Spinal cord (tissue), 10 donors: ENCODE measurements around the gene CEP104. TPM values are rescaled to one million over a fixed set of nuclear protein-coding genes. Genes with fewer than 3 reads are reported as not detected.

Source experiments
- DNase-seq, 6 donors: peaks; one replicate each; pipeline versions ENCODE4 v3.0.0 to v3.0.0-alpha.2; 2013 to 2015; ENCODE audit warnings: low spot score in 6 of 6, low read depth in 4 of 6
- H3K27ac ChIP-seq: one replicate; pipeline ENCODE4 v1.5.1; 2013; ENCODE audit warnings: low read depth, low read length, control low read depth
- H3K27me3 ChIP-seq: one replicate; pipeline ENCODE4 v1.6.1; 2013; ENCODE audit warnings: low read length; ENCODE audit not compliant: control insufficient read depth, insufficient read depth
- H3K36me3 ChIP-seq: one replicate; pipeline ENCODE4 v1.6.1; 2013; ENCODE audit warnings: low read length; ENCODE audit not compliant: control insufficient read depth, insufficient read depth
- H3K4me1 ChIP-seq: one replicate; pipeline ENCODE4 v1.6.1; 2013; ENCODE audit warnings: low read length; ENCODE audit not compliant: control insufficient read depth, insufficient read depth
- H3K4me3 ChIP-seq: one replicate; pipeline ENCODE4 v1.5.1; 2013; ENCODE audit warnings: low read depth, low read length, control low read depth
- H3K9me3 ChIP-seq: one replicate; pipeline ENCODE4 v1.6.1; 2013; ENCODE audit warnings: low read length; ENCODE audit not compliant: control insufficient read depth, insufficient read depth
- WGBS: methylation state at CpG from one replicate; pipeline ENCODE4 v1.1.5; 2013; ENCODE audit warnings: missing lambda C conversion rate; ENCODE audit not compliant: insufficient coverage; 5-methylcytosine and 5-hydroxymethylcytosine counted together
- polyA plus RNA-seq, 2 donors: library from polyadenylated mRNA; unstranded; fragments of 120-200 nt; gene quantifications; one replicate each; pipeline ENCODE4 v1.2.1, GENCODE V29; 2013; ENCODE audit not compliant: insufficient read length in 2 of 2
- total RNA-seq, 2 donors: library from RNA; depleted of rRNA in 1 of 2; stranded (reverse); fragments of 120-200 nt in 1 of 2; fragments of >200 nt in 1 of 2; gene quantifications; one replicate each; pipeline versions ENCODE4 v1.2.3 to v1.2.4, GENCODE V29; 2013 to 2014
- donor health status: healthy.

The CEP104 gene
- total and polyA plus RNA-seq, 4 donors: 23.9 to 43.8 (median 34.3) TPM

DNA sequence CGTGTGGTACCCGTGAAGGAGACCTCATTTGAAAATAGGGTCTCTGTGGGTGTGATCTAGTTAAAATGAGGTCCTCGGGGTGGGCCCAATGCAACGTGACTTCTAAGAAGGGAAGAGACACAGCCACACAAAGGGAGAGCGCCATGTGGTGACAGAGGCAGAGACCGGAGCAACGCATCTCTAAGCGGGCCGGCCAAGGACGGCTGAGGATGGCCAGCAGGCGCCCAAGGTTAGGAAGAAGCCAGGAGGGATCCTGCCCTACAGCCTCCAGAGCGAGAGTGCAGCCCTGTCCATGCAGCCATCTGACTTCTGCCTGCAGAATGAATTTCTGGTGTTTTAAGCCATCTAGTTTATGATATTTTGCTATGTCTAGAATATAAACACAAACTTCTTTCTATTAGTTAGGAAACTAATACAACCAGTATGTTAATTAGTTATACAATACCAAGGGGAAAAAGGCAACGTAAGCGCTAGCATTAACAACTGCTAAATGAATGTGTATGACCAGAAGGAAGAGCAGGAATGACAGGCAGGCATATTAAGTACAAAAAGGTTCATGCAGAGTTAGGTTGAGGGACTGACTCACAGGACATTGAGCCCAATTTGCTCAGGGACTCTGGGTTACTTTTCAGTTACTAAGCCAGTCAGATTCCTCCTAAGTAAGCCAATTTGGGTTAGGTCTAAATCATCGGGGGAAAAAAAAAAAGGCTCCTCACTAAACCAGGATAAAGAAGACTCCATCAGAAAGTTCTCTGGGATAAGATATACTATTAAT is 4.1 kb downstream of the CEP104 start:
- Histone ChIP-seq H3K36me3 (peaks cover 32% of the 10 kb centered on the region), H3K4me3 (no peak overlapping the region), H3K4me1 (peaks cover 20% of the 10 kb centered on the region), H3K27ac (no peak overlapping the region), H3K27me3 (no peaks in the 10 kb centered on the region), H3K9me3 (no peaks in the 10 kb centered on the region)
- DNase-seq: no peak
- WGBS: 67% methylated on average over 11 of the region's 15 CpGs

- Histone ChIP-seq H3K9me3 (no peaks in the 10 kb centered on the region), H3K36me3 (peaks cover 36% of the 10 kb centered on the region), H3K27ac (no peak overlapping the region), H3K4me3 (no peak overlapping the region), H3K27me3 (no peaks in the 10 kb centered on the region), H3K4me1 (peaks cover 14% of the 10 kb centered on the region)
- WGBS: 72% methylated on average over 8 of the region's 12 CpGs
- DNase-seq: no peak
These were observed 4.9 kb downstream of the CEP104 start for GRCh38 chr1:3852091-3852490.

- WGBS: 59% methylated on average over 2 of the region's 6 CpGs
- Histone ChIP-seq H3K36me3 (peaks cover 42% of the 10 kb centered on the region), H3K27me3 (no peaks in the 10 kb centered on the region), H3K4me3 (no peak overlapping the region), H3K4me1 (peaks cover 12% of the 10 kb centered on the region), H3K9me3 (no peaks in the 10 kb centered on the region), H3K27ac (no peak overlapping the region)
- DNase-seq: no peak
These were observed 5.7 kb downstream of the CEP104 start for GRCh38 chr1:3851292-3851691.

DNA sequence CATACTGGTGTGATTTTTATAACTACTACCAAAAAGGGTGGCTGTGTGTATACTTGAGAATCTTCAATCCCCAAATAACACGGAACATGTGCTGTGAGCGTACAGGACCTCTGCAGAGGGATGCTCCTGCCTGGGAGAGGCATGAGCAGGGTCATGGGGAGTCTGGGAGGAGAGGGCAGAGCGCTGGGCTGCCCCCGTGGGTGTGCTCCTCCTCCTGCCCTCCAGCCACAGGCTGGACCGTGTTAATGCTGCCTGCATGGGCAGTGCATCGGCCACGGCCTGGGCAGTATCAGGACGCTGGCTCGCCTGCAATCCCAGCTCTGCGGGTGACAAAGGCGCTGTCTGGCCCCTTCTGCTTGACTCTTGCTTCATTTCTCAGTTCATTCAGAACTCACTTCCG is 6.2 kb downstream of the CEP104 start:
- WGBS: 87% methylated on average over 8 of the region's 12 CpGs
- H3K27me3 ChIP-seq: no peaks in the 10 kb centered on the region
- peaks cover 42% of the 10 kb centered on the region for H3K36me3 ChIP-seq
- no peak for DNase-seq
- H3K4me1 ChIP-seq: peaks cover 7% of the 10 kb centered on the region
- H3K27ac ChIP-seq: no peak overlapping the region
- H3K4me3 ChIP-seq: no peak overlapping the region
- no peaks in the 10 kb centered on the region for H3K9me3 ChIP-seq

- Histone ChIP-seq H3K27ac (no peak overlapping the region), H3K36me3 (peaks cover 61% of the 10 kb centered on the region), H3K27me3 (no peaks in the 10 kb centered on the region), H3K4me1 (no peaks in the 10 kb centered on the region), H3K9me3 (no peaks in the 10 kb centered on the region), H3K4me3 (no peak overlapping the region)
- 18% methylated on average over 4 of the region's 6 CpGs for WGBS
- DNase-seq: peak in 2 of 6 donors; percentile 50 to 67
These were observed 9.9 kb downstream of the CEP104 start for GRCh38 chr1:3847081-3847480.

GRCh38 chr1:3846541-3846940 is 10.5 kb downstream of the CEP104 start:
- Histone ChIP-seq H3K4me3 (no peak overlapping the region), H3K4me1 (no peaks in the 10 kb centered on the region), H3K9me3 (no peaks in the 10 kb centered on the region), H3K36me3 (peaks cover 63% of the 10 kb centered on the region), H3K27ac (no peak overlapping the region), H3K27me3 (no peaks in the 10 kb centered on the region)
- 60% methylated on average over 1 of the region's 3 CpGs for WGBS
- DNase-seq: no peak

DNA sequence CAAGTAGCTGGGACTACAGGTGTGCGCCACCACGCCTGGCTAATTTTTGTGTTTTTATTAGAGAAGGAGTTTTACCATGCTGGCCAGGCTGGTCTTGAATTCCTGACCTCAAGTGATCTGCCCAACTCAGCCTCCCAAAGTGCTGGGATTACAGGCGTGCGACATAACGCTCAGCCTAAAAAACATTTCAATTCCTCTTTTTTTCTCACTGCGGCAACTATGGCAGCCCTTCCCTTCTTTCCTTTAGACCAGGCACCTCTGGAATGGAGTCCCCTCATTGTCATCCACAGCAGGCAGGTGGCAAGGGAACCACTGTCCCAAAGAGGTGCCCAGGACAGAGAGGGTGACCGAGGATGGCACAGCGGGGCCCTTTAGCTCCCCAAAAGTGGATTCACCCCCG is 14.1 kb downstream of the CEP104 start:
- peaks cover 65% of the 10 kb centered on the region for H3K36me3 ChIP-seq
- no peaks in the 10 kb centered on the region for H3K27me3 ChIP-seq
- no peak overlapping the region for H3K4me3 ChIP-seq
- no peak for DNase-seq
- no peak overlapping the region for H3K27ac ChIP-seq
- H3K4me1 ChIP-seq: no peaks in the 10 kb centered on the region
- 82% methylated on average over 2 of the region's 9 CpGs for WGBS
- no peaks in the 10 kb centered on the region for H3K9me3 ChIP-seq

GRCh38 chr1:3841491-3841890 is 15.5 kb downstream of the CEP104 start:
- H3K36me3 ChIP-seq: peaks cover 66% of the 10 kb centered on the region
- no peak overlapping the region for H3K4me3 ChIP-seq
- no peak for DNase-seq
- H3K27me3 ChIP-seq: no peaks in the 10 kb centered on the region
- H3K9me3 ChIP-seq: peaks cover 5% of the 10 kb centered on the region
- H3K4me1 ChIP-seq: no peaks in the 10 kb centered on the region
- 100% methylated on average over 5 of the region's 7 CpGs for WGBS
- H3K27ac ChIP-seq: no peak overlapping the region

DNA sequence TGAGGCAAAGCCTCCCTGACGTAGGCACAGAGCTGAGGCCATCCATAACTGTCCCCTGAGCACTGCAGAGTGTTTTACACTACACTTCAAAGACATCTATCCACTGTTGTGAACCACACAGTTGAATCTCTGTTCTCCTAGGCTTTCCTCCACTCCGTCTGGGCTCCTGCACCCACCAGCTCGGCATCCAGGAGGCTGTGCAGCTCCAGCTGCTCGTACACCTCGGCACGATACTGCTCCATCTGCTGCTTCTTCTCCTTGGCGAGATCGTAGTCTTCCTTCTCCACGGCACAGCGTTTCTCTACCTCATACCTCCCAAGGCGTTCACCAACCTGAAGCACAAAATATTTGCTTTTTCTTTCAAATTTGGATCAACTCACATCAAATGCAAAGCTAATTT is 18.2 kb downstream of the CEP104 start:
- Histone ChIP-seq H3K9me3 (peaks cover 5% of the 10 kb centered on the region), H3K4me3 (no peak overlapping the region), H3K4me1 (no peaks in the 10 kb centered on the region), H3K27ac (no peak overlapping the region), H3K27me3 (no peaks in the 10 kb centered on the region), H3K36me3 (peaks cover 57% of the 10 kb centered on the region)
- WGBS: 85% methylated on average over 6 of the region's 11 CpGs
- DNase-seq: peak in 1 of 6 donors; percentile 12

- Histone ChIP-seq H3K27me3 (no peaks in the 10 kb centered on the region), H3K36me3 (peaks cover 52% of the 10 kb centered on the region), H3K9me3 (peaks cover 5% of the 10 kb centered on the region), H3K4me1 (no peaks in the 10 kb centered on the region), H3K4me3 (no peak overlapping the region), H3K27ac (no peak overlapping the region)
- DNase-seq: no peak
- WGBS: 100% methylated on average over 1 of the region's 1 CpG
These were observed 19.3 kb downstream of the CEP104 start for GRCh38 chr1:3837685-3838084.
